ENCODE data around the gene OR13A1. TPM values are rescaled to one million over a fixed set of nuclear protein-coding genes. Genes with fewer than 3 reads are reported as not detected.
"Not testable (repeated sequence)": the region's sequence is repeated elsewhere in the genome, so short reads cannot be mapped to it uniquely, and the experiment has no call there.

Gene OR13A1
- polyA plus RNA-seq, 1 experiment, result not detected

- POLR2A ChIA-PET, result no interaction called here
- no peak overlapping the region for H3K27ac ChIP-seq (ENCODE audit: low read depth, low read length)
- TF ChIP-seq CTCF (IDR thresholded peaks at IDR 0.05; ENCODE audit: low read depth, low read length), result no peak
- no peaks in the 10 kb centered on the region for H3K9me3 ChIP-seq (ENCODE audit: control insufficient read depth, insufficient read depth, low read length)
- no peaks in the 10 kb centered on the region for H3K27me3 ChIP-seq (ENCODE audit: control insufficient read depth, insufficient read depth, low read length)
- no peak for DNase-seq (ENCODE audit: low read depth, low spot score)
- H3K4me3 ChIP-seq (ENCODE audit: low read depth, low read length), result no peak overlapping the region
- CTCF ChIA-PET, result interaction anchor here (0.8 to 1.1 kb wide), 2 partner anchors 25 to 39 kb away, joined by 3 read pairs; no protein-coding TSS in a partner anchor
Observed at GRCh38 chr10:45274364-45274763, 41.0 kb downstream of the OR13A1 start.

GRCh38 chr10:45267777-45268176 is 47.6 kb downstream of the OR13A1 start:
- POLR2A ChIA-PET, result not testable (repeated sequence)

GRCh38 chr10:45265996-45266395 is 49.4 kb downstream of the OR13A1 start:
- ChIA-PET POLR2A (no interaction called here), CTCF (interaction anchor here (1.6 kb wide), 1 partner anchor 16 kb away, joined by 7 read pairs; no protein-coding TSS in a partner anchor)
- no peak for TF ChIP-seq CTCF (IDR thresholded peaks at IDR 0.05; ENCODE audit: low read depth, low read length)
- Histone ChIP-seq H3K27me3 (ENCODE audit: control insufficient read depth, insufficient read depth, low read length) (no peaks in the 10 kb centered on the region), H3K4me3 (ENCODE audit: low read depth, low read length) (no peak overlapping the region), H3K9me3 (ENCODE audit: control insufficient read depth, insufficient read depth, low read length) (no peaks in the 10 kb centered on the region), H3K27ac (ENCODE audit: low read depth, low read length) (no peak overlapping the region)
- DNase-seq (ENCODE audit: low read depth, low spot score), result no peak

More at GRCh38 chr10:45267777-45268176, 47.6 kb downstream of the OR13A1 start:
- not testable (repeated sequence) for H3K9me3 ChIP-seq (ENCODE audit: control insufficient read depth, insufficient read depth, low read length); H3K4me3 ChIP-seq (ENCODE audit: low read depth, low read length); DNase-seq (ENCODE audit: low read depth, low spot score); H3K27me3 ChIP-seq (ENCODE audit: control insufficient read depth, insufficient read depth, low read length); H3K27ac ChIP-seq (ENCODE audit: low read depth, low read length)
- CTCF ChIA-PET, result interaction anchor here (2.6 kb wide), 1 partner anchor 18 kb away, joined by 7 read pairs; no protein-coding TSS in a partner anchor

- H3K27ac ChIP-seq (ENCODE audit: low read depth, low read length), result no peak overlapping the region
- CTCF ChIA-PET, result no interaction called here
- DNase-seq (ENCODE audit: low read depth, low spot score), result no peak
- no peaks in the 10 kb centered on the region for H3K27me3 ChIP-seq (ENCODE audit: control insufficient read depth, insufficient read depth, low read length)
- no peaks in the 10 kb centered on the region for H3K9me3 ChIP-seq (ENCODE audit: control insufficient read depth, insufficient read depth, low read length)
- TF ChIP-seq CTCF (IDR thresholded peaks at IDR 0.05; ENCODE audit: low read depth, low read length), result no peak
- POLR2A ChIA-PET, result no interaction called here
- H3K4me3 ChIP-seq (ENCODE audit: low read depth, low read length), result no peak overlapping the region
Observed at GRCh38 chr10:45261946-45262345, 53.5 kb downstream of the OR13A1 start.

- no peak for TF ChIP-seq CTCF (IDR thresholded peaks at IDR 0.05; ENCODE audit: low read depth, low read length)
- H3K27ac ChIP-seq (ENCODE audit: low read depth, low read length), result no peak overlapping the region
- H3K4me3 ChIP-seq (ENCODE audit: low read depth, low read length), result no peak overlapping the region
- no peaks in the 10 kb centered on the region for H3K27me3 ChIP-seq (ENCODE audit: control insufficient read depth, insufficient read depth, low read length)
- POLR2A ChIA-PET, result no interaction called here
- DNase-seq (ENCODE audit: low read depth, low spot score), result no peak
- H3K9me3 ChIP-seq (ENCODE audit: control insufficient read depth, insufficient read depth, low read length), result no peaks in the 10 kb centered on the region
- CTCF ChIA-PET, result interaction anchor here (1.0 kb wide), 1 partner anchor 11 kb away, joined by 3 read pairs; no protein-coding TSS in a partner anchor
Observed at GRCh38 chr10:45261243-45261775, 54.1 kb downstream of the OR13A1 start.

GRCh38 chr10:45260635-45261034 is 54.8 kb downstream of the OR13A1 start:
- H3K9me3 ChIP-seq (ENCODE audit: control insufficient read depth, insufficient read depth, low read length); DNase-seq (ENCODE audit: low read depth, low spot score); H3K4me3 ChIP-seq (ENCODE audit: low read depth, low read length); H3K27ac ChIP-seq (ENCODE audit: low read depth, low read length); H3K27me3 ChIP-seq (ENCODE audit: control insufficient read depth, insufficient read depth, low read length); POLR2A ChIA-PET: not testable (repeated sequence)
- CTCF ChIA-PET, result interaction anchor here (1.0 kb wide), 1 partner anchor 10 kb away, joined by 3 read pairs; no protein-coding TSS in a partner anchor

- POLR2A ChIA-PET; CTCF ChIA-PET; H3K27me3 ChIP-seq (ENCODE audit: control insufficient read depth, insufficient read depth, low read length); DNase-seq (ENCODE audit: low read depth, low spot score); H3K4me3 ChIP-seq (ENCODE audit: low read depth, low read length); H3K27ac ChIP-seq (ENCODE audit: low read depth, low read length); H3K9me3 ChIP-seq (ENCODE audit: control insufficient read depth, insufficient read depth, low read length): not testable (repeated sequence)
Observed at GRCh38 chr10:45259786-45260495, 55.5 kb downstream of the OR13A1 start.
